Peyer's patch (tissue), 4 donors: Measurements from ENCODE around the gene IL1RAPL1. TPM values are rescaled to one million over a fixed set of nuclear protein-coding genes. Genes with fewer than 3 reads are reported as not detected.

ENCODE experiments used
- DNase-seq, 3 donors: peaks; one replicate each; pipeline ENCODE4 v3.0.0-alpha.2; 2017 to 2019
- H3K27ac ChIP-seq, 4 donors: fragments of 200-600 bp; sonication (generic); one replicate each; pipeline ENCODE4 v1.5.1; 2016 to 2019
- H3K27me3 ChIP-seq, 2 donors: fragments of 200-600 bp; sonication (generic); one replicate each; pipeline ENCODE4 v1.5.1; 2019
- H3K36me3 ChIP-seq, 3 donors: fragments of 200-600 bp; sonication (generic); one replicate each; pipeline ENCODE4 v1.5.1; 2016 to 2019
- H3K4me1 ChIP-seq, 4 donors: fragments of 200-600 bp; sonication (generic); one replicate each; pipeline ENCODE4 v1.5.1; 2016 to 2019
- H3K4me3 ChIP-seq, 4 donors: fragments of 200-600 bp; sonication (generic); 1 replicate in 3 of 4; 2 replicates in 1 of 4; pipeline ENCODE4 v1.5.1; 2016 to 2019; ENCODE audit warnings: mild to moderate bottlenecking in 1 of 4
- H3K9me3 ChIP-seq, 4 donors: fragments of 200-600 bp; sonication (generic); one replicate each; pipeline ENCODE4 v1.5.1; 2016 to 2019; ENCODE audit warnings: mild to moderate bottlenecking in 1 of 4
- CTCF ChIP-seq, 6 experiments: fragments of 450-650 bp in 4 of 6; fragments of 200-600 bp in 2 of 6; sonication (generic) in 1 of 6; IDR thresholded peaks; one replicate each; pipeline ENCODE4 v1.5.1; 2017 to 2019; ENCODE audit warnings: antibody characterized with exemption in 6 of 6, mild to moderate bottlenecking in 3 of 6, moderate library complexity in 1 of 6
- POLR2A ChIP-seq, 2 donors: fragments of 450-650 bp; IDR thresholded peaks; one replicate each; pipeline ENCODE4 v1.5.1; 2017; ENCODE audit warnings: antibody characterized with exemption in 2 of 2, mild to moderate bottlenecking in 2 of 2, moderate library complexity in 2 of 2
- total RNA-seq, 4 donors: library from RNA; depleted of rRNA; stranded (reverse); fragments of >200 nt; gene quantifications; one replicate each; pipeline ENCODE4 v1.1.0, GENCODE V29; 2016

The IL1RAPL1 gene
- total RNA-seq, 4 donors from 2014 or later = not detected

GRCh38 chrX:29940750-29941149 is 1353.5 kb downstream of the IL1RAPL1 start:
- Histone ChIP-seq H3K4me1 (no peaks in the 10 kb centered on the region), H3K36me3 (no peaks in the 10 kb centered on the region), H3K4me3 (no peak overlapping the region), H3K27me3 (no peaks in the 10 kb centered on the region), H3K9me3 (no peaks in the 10 kb centered on the region), H3K27ac (no peak overlapping the region)
- no peak for DNase-seq
- TF ChIP-seq POLR2A (IDR thresholded peaks at IDR 0.05) = no peak

- H3K27ac ChIP-seq = no peak overlapping the region
- TF ChIP-seq POLR2A (IDR thresholded peaks at IDR 0.05) = no peak
- TF ChIP-seq CTCF (IDR thresholded peaks at IDR 0.05) = no peak
- H3K4me1 ChIP-seq = no peaks in the 10 kb centered on the region
- H3K4me3 ChIP-seq = no peak overlapping the region
- DNase-seq = no peak
- H3K9me3 ChIP-seq = no peaks in the 10 kb centered on the region
- H3K27me3 ChIP-seq = no peaks in the 10 kb centered on the region
- H3K36me3 ChIP-seq = no peaks in the 10 kb centered on the region
Measured at GRCh38 chrX:29941287-29941686, 1354.0 kb downstream of the IL1RAPL1 start.

GRCh38 chrX:29947225-29947624 is 1360.0 kb downstream of the IL1RAPL1 start:
- H3K9me3 ChIP-seq = no peaks in the 10 kb centered on the region
- no peak overlapping the region for H3K4me3 ChIP-seq
- DNase-seq = no peak
- H3K36me3 ChIP-seq = no peaks in the 10 kb centered on the region
- H3K27ac ChIP-seq = no peak overlapping the region
- no peak for TF ChIP-seq POLR2A (IDR thresholded peaks at IDR 0.05)
- TF ChIP-seq CTCF (IDR thresholded peaks at IDR 0.05) = no peak
- no peaks in the 10 kb centered on the region for H3K27me3 ChIP-seq
- H3K4me1 ChIP-seq = no peaks in the 10 kb centered on the region

DNA sequence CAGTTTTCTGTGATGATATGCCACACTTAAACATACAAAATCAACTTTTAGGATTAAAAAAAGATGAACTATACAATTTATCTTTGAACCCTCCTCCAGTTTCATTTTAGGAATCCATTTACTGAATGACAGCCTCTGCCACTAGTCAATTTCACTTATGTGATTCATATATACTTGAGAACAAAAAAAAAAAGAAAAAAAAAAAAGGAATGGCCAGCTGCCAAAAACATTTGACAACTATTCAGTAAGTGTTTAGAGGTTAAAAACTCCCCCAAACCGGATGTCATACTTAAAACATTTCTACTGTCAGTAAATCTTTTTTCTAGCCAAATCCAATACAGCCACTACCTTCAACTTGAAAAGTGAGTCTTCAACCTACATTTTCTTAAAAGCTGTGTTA is 1361.4 kb downstream of the IL1RAPL1 start:
- H3K27me3 ChIP-seq = no peaks in the 10 kb centered on the region
- no peak overlapping the region for H3K27ac ChIP-seq
- DNase-seq = no peak
- no peaks in the 10 kb centered on the region for H3K9me3 ChIP-seq
- no peak overlapping the region for H3K4me3 ChIP-seq
- no peaks in the 10 kb centered on the region for H3K4me1 ChIP-seq
- no peaks in the 10 kb centered on the region for H3K36me3 ChIP-seq
- no peak for TF ChIP-seq POLR2A (IDR thresholded peaks at IDR 0.05)
- no peak for TF ChIP-seq CTCF (IDR thresholded peaks at IDR 0.05)

DNA sequence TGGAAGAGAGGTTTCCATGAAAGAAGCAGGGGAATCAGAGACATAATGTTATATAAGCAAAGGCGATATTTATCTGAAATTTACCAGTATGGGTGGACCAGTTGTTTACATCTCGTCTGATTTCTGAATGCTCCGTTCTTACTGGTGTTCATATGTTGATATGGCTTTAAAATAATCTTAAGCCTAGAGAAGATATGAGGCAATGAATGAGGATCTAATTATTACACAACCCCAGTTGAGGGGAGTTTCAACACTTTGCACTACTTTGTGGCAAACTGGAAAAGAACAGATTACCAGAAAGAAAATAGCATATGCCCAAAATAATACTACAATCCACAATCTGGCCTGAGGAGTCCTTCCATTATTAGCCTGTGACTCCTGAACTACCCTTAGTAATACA is 1364.8 kb downstream of the IL1RAPL1 start:
- no peaks in the 10 kb centered on the region for H3K4me1 ChIP-seq
- no peak for DNase-seq
- no peak for TF ChIP-seq POLR2A (IDR thresholded peaks at IDR 0.05)
- TF ChIP-seq CTCF (IDR thresholded peaks at IDR 0.05) = no peak
- H3K4me3 ChIP-seq = no peak overlapping the region
- H3K27me3 ChIP-seq = no peaks in the 10 kb centered on the region
- H3K27ac ChIP-seq = no peak overlapping the region
- H3K36me3 ChIP-seq = no peaks in the 10 kb centered on the region
- no peaks in the 10 kb centered on the region for H3K9me3 ChIP-seq

DNA sequence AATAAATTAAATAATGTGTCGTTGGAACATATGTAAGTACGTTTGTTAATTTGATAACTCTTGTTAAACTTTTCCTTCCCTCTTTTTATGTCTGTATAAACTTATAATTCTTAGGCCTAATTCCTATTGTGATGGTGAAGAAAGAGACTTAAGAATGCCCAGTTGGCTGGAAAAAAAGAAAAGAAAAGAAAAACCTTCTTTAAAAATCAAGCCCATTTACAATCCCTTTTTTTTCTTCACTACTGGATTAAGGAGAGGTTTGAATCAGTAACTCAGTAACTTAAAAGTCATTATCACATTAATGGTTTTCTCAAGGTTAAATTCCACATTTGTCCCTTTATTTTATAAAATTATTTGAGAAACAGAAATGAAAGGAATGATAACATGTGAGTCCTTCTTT is 1374.8 kb downstream of the IL1RAPL1 start:
- Histone ChIP-seq H3K4me3 (no peak overlapping the region), H3K27ac (no peak overlapping the region), H3K4me1 (no peaks in the 10 kb centered on the region), H3K36me3 (no peaks in the 10 kb centered on the region), H3K27me3 (no peaks in the 10 kb centered on the region), H3K9me3 (no peaks in the 10 kb centered on the region)
- no peak for DNase-seq
- no peak for TF ChIP-seq POLR2A (IDR thresholded peaks at IDR 0.05)
- no peak for TF ChIP-seq CTCF (IDR thresholded peaks at IDR 0.05)
